Liver (tissue), 9 donors: Measurements from ENCODE around the gene ADGRD1. TPM values are rescaled to one million over a fixed set of nuclear protein-coding genes. Genes with fewer than 3 reads are reported as not detected.

Source experiments
- DNase-seq: peaks from one replicate; pipeline ENCODE4 v3.0.0-alpha.2; 2017; ENCODE audit warnings: low spot score
- H3K27ac ChIP-seq, 2 donors: one replicate each; pipeline ENCODE4 v1.7.0; 2013; ENCODE audit warnings: inconsistent platforms in 2 of 2, low read length in 2 of 2, control low read depth in 1 of 2, low read depth in 1 of 2, mild to moderate bottlenecking in 1 of 2
- H3K27me3 ChIP-seq, 4 donors: one replicate each; pipeline versions ENCODE4 v1.6.1 to v1.7.0; 2013; ENCODE audit warnings: low read length in 3 of 4, inconsistent platforms in 1 of 4, mild to moderate bottlenecking in 1 of 4, moderate library complexity in 1 of 4; ENCODE audit not compliant: control insufficient read depth in 4 of 4, insufficient read depth in 4 of 4
- H3K36me3 ChIP-seq, 4 donors: one replicate each; pipeline versions ENCODE4 v1.6.1 to v1.7.0; 2013; ENCODE audit warnings: low read length in 3 of 4, mild to moderate bottlenecking in 3 of 4, low read depth in 1 of 4, moderate library complexity in 1 of 4; ENCODE audit not compliant: control insufficient read depth in 4 of 4, insufficient read depth in 3 of 4
- H3K4me1 ChIP-seq, 4 donors: one replicate each; pipeline versions ENCODE4 v1.6.1 to v1.7.0; 2013; ENCODE audit warnings: low read length in 3 of 4, mild to moderate bottlenecking in 3 of 4, moderate library complexity in 1 of 4; ENCODE audit not compliant: control insufficient read depth in 4 of 4, insufficient read depth in 4 of 4
- H3K4me3 ChIP-seq, 3 donors: one replicate each; pipeline versions ENCODE4 v1.6.1 to v1.7.0; 2013; ENCODE audit warnings: low read length in 3 of 3, control low read depth in 1 of 3, low read depth in 1 of 3, mild to moderate bottlenecking in 1 of 3
- H3K9ac ChIP-seq, 2 donors: one replicate each; pipeline ENCODE4 v1.7.0; 2013; ENCODE audit warnings: low read length in 2 of 2, mild to moderate bottlenecking in 2 of 2, moderate library complexity in 2 of 2, control low read depth in 1 of 2, low read depth in 1 of 2
- H3K9me3 ChIP-seq, 4 donors: one replicate each; pipeline versions ENCODE4 v1.6.1 to v1.7.0; 2013; ENCODE audit warnings: low read length in 3 of 4; ENCODE audit not compliant: control insufficient read depth in 4 of 4
- EGR1 ChIP-seq, 2 donors: IDR thresholded peaks; 2 replicates each; pipeline ENCODE4 v1.6.1; 2016 to 2018; ENCODE audit warnings: antibody characterized with exemption in 2 of 2, low read depth in 2 of 2
- FOXA1 ChIP-seq: IDR thresholded peaks from 2 replicates; pipeline ENCODE4 v1.6.1; 2016; ENCODE audit warnings: antibody characterized with exemption
- FOXA2 ChIP-seq: IDR thresholded peaks from 2 replicates; pipeline ENCODE4 v1.6.1; 2016; ENCODE audit warnings: antibody characterized with exemption
- GABPA ChIP-seq, 2 donors: IDR thresholded peaks in 1 of 2; conservative IDR thresholded peaks in 1 of 2; 2 replicates each; pipeline ENCODE4 v1.6.1; 2016; ENCODE audit warnings: antibody characterized with exemption in 2 of 2, mild to moderate bottlenecking in 1 of 2, moderate library complexity in 1 of 2
- HNF4A ChIP-seq, 2 donors: conservative IDR thresholded peaks; 2 replicates each; pipeline ENCODE4 v1.6.1; 2016; ENCODE audit warnings: antibody characterized with exemption in 2 of 2, mild to moderate bottlenecking in 2 of 2
- HNF4G ChIP-seq: IDR thresholded peaks from 2 replicates; pipeline ENCODE4 v1.6.1; 2016; ENCODE audit warnings: antibody characterized with exemption
- JUND ChIP-seq, 2 donors: IDR thresholded peaks; 2 replicates each; pipeline ENCODE4 v1.6.1; 2016; ENCODE audit warnings: antibody characterized with exemption in 2 of 2
- NR2F2 ChIP-seq: IDR thresholded peaks from 2 replicates; pipeline ENCODE4 v1.6.1; 2016; ENCODE audit warnings: antibody characterized with exemption
- RAD21 ChIP-seq, 2 donors: IDR thresholded peaks; 2 replicates each; pipeline ENCODE4 v1.6.1; 2016; ENCODE audit warnings: antibody characterized with exemption in 2 of 2, mild to moderate bottlenecking in 2 of 2
- SP1 ChIP-seq: IDR thresholded peaks from 2 replicates; pipeline ENCODE4 v1.6.1; 2018; ENCODE audit warnings: antibody characterized with exemption, mild to moderate bottlenecking
- TAF1 ChIP-seq: conservative IDR thresholded peaks from 2 replicates; pipeline ENCODE4 v1.6.1; 2016; ENCODE audit warnings: antibody characterized with exemption, mild to moderate bottlenecking
- YY1 ChIP-seq: IDR thresholded peaks from 2 replicates; pipeline ENCODE4 v1.6.1; 2016; ENCODE audit warnings: antibody characterized with exemption, mild to moderate bottlenecking
- WGBS: extraction: QIAGEN DNeasy Blood & Tissue Kit; methylation state at CpG from one replicate; pipeline ENCODE4 v1.1.7; 2013; 5-methylcytosine and 5-hydroxymethylcytosine counted together
- polyA plus RNA-seq, 2 donors: library from polyadenylated mRNA; stranded (reverse) in 1 of 2; unstranded in 1 of 2; fragments of 200-250 nt in 1 of 2; fragments of >200 nt in 1 of 2; fragmentation: Nextera tagmentation in 1 of 2; extraction: Ambion mirVana in 1 of 2; gene quantifications; one replicate each; pipeline versions ENCODE4 v1.2.1 to v1.2.3, GENCODE V29; 2013 to 2015
- total RNA-seq, 2 donors: library from RNA; depleted of rRNA; stranded (reverse); fragments of >200 nt; gene quantifications; one replicate each; pipeline ENCODE4 v1.2.3, GENCODE V29; 2014
- TF ChIP-seq, protein P1 (sequence below): IDR thresholded peaks from 2 replicates; pipeline ENCODE4 v1.6.1; 2016; ENCODE audit warnings: antibody characterized with exemption
- TF ChIP-seq, protein P2 (sequence below): fragments of 150-350 bp; IDR thresholded peaks from 2 replicates; pipeline ENCODE4 v1.5.1; 2017; ENCODE audit warnings: improper control_type of control experiment, low read depth, low read length; ENCODE audit not compliant: missing input control
- TF ChIP-seq, protein P3 (sequence below): IDR thresholded peaks from 2 replicates; pipeline ENCODE4 v1.6.1; 2016; ENCODE audit warnings: antibody characterized with exemption
- TF ChIP-seq, protein P4 (sequence below): IDR thresholded peaks from 2 replicates; pipeline ENCODE4 v1.6.1; 2016; ENCODE audit warnings: antibody characterized with exemption
- TF ChIP-seq, protein P5 (sequence below): IDR thresholded peaks from 2 replicates; pipeline ENCODE4 v1.6.1; 2016; ENCODE audit warnings: antibody characterized with exemption, mild to moderate bottlenecking
- donor health status: healthy.
- donor health status: healthy.
- donor health status: healthy.
- donor health status: healthy.
- donor health status: healthy.

ADGRD1 gene
- total and polyA plus RNA-seq, 4 donors: 2.7 to 7.1 (median 4.6) TPM

DNA sequence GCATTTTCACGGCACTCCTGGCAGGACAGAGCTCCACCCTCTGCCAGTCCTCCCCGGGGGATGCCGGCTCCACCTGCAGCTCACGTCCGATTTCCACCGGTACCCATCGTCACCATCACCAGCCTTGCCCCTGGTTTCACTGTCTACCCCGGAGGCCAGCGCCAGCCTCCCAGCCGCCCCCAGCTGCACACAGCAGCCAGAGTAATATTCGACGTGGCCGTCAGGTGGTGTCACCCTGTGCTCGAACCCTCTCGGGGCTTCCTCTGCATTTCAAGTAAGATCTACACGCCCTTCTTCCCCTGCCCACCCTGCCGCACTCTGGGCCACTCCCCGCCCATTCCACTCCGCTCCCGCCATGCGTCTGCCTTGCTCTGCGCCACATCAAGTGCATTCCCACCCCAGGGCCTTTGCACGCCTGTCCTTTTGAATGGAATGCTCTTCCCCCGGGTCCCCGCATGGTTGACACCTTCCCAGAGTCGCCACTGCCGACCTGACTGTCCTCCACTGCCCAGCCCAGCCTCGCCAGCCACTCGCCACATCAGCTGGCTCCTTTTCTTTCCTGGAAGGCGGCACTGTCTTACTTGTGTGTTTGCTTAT lies 80.3 kb downstream of the ADGRD1 start (continued):
- TF ChIP-seq, protein P1, sequence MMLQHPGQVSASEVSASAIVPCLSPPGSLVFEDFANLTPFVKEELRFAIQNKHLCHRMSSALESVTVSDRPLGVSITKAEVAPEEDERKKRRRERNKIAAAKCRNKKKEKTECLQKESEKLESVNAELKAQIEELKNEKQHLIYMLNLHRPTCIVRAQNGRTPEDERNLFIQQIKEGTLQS: no peak
- no peak for TF ChIP-seq JUND (IDR thresholded peaks at IDR 0.05)
- TF ChIP-seq EGR1 (IDR thresholded peaks at IDR 0.05; ENCODE audit: low read depth in 2 of 2): no peak
- TF ChIP-seq HNF4A (conservative IDR thresholded peaks at IDR 0.05): no peak
- TF ChIP-seq, protein P2, sequence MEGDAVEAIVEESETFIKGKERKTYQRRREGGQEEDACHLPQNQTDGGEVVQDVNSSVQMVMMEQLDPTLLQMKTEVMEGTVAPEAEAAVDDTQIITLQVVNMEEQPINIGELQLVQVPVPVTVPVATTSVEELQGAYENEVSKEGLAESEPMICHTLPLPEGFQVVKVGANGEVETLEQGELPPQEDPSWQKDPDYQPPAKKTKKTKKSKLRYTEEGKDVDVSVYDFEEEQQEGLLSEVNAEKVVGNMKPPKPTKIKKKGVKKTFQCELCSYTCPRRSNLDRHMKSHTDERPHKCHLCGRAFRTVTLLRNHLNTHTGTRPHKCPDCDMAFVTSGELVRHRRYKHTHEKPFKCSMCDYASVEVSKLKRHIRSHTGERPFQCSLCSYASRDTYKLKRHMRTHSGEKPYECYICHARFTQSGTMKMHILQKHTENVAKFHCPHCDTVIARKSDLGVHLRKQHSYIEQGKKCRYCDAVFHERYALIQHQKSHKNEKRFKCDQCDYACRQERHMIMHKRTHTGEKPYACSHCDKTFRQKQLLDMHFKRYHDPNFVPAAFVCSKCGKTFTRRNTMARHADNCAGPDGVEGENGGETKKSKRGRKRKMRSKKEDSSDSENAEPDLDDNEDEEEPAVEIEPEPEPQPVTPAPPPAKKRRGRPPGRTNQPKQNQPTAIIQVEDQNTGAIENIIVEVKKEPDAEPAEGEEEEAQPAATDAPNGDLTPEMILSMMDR: no peak

DNA sequence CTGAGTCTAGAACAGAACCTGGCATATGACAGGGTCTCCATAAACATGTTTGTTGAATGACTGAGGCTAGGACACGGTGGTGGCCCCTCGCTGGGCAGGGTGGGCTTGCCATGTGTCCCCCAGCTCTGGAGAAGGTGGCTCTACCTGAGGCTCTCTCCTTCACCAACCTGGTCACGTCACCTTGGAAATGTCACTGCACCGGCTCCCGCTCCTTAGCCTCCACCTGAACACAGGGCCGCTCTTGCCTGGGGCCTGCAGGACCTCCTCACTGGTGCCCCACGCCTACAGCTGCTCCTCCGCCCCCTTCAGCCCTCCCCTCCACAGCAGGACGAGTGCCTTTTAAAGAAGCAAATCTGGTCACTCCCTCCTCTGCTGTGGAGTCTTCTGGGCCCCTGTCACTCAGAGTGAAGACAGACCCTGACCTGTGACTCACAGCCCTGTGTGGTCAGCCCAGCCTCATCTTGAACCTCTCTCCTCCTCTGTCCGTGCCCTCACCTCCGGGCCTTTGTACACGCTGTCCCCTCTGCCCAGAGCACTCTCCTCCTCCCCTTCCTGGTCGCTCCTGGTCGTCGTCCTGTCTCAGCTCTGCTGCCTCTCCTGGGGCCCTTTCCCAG lies 81.0 kb downstream of the ADGRD1 start:
- DNase-seq: no peak
- 83% methylated on average over 15 of the region's 15 CpGs for WGBS

More for the DNA sequence above, 81.0 kb downstream of the ADGRD1 start:
- no peak for TF ChIP-seq FOXA1
- no peak for TF ChIP-seq FOXA2
- no peak for TF ChIP-seq HNF4G
- TF ChIP-seq, protein P3, sequence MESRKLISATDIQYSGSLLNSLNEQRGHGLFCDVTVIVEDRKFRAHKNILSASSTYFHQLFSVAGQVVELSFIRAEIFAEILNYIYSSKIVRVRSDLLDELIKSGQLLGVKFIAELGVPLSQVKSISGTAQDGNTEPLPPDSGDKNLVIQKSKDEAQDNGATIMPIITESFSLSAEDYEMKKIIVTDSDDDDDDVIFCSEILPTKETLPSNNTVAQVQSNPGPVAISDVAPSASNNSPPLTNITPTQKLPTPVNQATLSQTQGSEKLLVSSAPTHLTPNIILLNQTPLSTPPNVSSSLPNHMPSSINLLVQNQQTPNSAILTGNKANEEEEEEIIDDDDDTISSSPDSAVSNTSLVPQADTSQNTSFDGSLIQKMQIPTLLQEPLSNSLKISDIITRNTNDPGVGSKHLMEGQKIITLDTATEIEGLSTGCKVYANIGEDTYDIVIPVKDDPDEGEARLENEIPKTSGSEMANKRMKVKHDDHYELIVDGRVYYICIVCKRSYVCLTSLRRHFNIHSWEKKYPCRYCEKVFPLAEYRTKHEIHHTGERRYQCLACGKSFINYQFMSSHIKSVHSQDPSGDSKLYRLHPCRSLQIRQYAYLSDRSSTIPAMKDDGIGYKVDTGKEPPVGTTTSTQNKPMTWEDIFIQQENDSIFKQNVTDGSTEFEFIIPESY: no peak
- TF ChIP-seq JUND (IDR thresholded peaks at IDR 0.05): no peak
- no peak for TF ChIP-seq TAF1
- TF ChIP-seq, protein P4, sequence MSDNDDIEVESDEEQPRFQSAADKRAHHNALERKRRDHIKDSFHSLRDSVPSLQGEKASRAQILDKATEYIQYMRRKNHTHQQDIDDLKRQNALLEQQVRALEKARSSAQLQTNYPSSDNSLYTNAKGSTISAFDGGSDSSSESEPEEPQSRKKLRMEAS: no peak
- no peak for TF ChIP-seq RAD21 (IDR thresholded peaks at IDR 0.05)
- TF ChIP-seq, protein P2: no peak
- TF ChIP-seq SP1: no peak
- TF ChIP-seq, protein P5, sequence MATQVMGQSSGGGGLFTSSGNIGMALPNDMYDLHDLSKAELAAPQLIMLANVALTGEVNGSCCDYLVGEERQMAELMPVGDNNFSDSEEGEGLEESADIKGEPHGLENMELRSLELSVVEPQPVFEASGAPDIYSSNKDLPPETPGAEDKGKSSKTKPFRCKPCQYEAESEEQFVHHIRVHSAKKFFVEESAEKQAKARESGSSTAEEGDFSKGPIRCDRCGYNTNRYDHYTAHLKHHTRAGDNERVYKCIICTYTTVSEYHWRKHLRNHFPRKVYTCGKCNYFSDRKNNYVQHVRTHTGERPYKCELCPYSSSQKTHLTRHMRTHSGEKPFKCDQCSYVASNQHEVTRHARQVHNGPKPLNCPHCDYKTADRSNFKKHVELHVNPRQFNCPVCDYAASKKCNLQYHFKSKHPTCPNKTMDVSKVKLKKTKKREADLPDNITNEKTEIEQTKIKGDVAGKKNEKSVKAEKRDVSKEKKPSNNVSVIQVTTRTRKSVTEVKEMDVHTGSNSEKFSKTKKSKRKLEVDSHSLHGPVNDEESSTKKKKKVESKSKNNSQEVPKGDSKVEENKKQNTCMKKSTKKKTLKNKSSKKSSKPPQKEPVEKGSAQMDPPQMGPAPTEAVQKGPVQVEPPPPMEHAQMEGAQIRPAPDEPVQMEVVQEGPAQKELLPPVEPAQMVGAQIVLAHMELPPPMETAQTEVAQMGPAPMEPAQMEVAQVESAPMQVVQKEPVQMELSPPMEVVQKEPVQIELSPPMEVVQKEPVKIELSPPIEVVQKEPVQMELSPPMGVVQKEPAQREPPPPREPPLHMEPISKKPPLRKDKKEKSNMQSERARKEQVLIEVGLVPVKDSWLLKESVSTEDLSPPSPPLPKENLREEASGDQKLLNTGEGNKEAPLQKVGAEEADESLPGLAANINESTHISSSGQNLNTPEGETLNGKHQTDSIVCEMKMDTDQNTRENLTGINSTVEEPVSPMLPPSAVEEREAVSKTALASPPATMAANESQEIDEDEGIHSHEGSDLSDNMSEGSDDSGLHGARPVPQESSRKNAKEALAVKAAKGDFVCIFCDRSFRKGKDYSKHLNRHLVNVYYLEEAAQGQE: no peak
- TF ChIP-seq YY1: no peak
- TF ChIP-seq EGR1 (IDR thresholded peaks at IDR 0.05; ENCODE audit: low read depth in 2 of 2): no peak
- TF ChIP-seq NR2F2: no peak
- TF ChIP-seq, protein P1: no peak
- TF ChIP-seq GABPA (IDR thresholded peaks at IDR 0.05 in 1 of 2, conservative IDR thresholded peaks at IDR 0.05 in 1 of 2): no peak
- TF ChIP-seq HNF4A (conservative IDR thresholded peaks at IDR 0.05): no peak
- H3K9ac ChIP-seq: no peak overlapping the region
- H3K27me3 ChIP-seq: no peaks in the 10 kb centered on the region
- H3K27ac ChIP-seq: no peak overlapping the region
- no peaks in the 10 kb centered on the region for H3K4me1 ChIP-seq
- no peak overlapping the region for H3K4me3 ChIP-seq
- no peaks in the 10 kb centered on the region for H3K9me3 ChIP-seq
- no peaks in the 10 kb centered on the region for H3K36me3 ChIP-seq
